ENCODE measurements around the gene RNF166.
A peak's percentile ranks its signal among the peaks of the same experiment; 100 is the strongest.

RNF166 gene

DNA sequence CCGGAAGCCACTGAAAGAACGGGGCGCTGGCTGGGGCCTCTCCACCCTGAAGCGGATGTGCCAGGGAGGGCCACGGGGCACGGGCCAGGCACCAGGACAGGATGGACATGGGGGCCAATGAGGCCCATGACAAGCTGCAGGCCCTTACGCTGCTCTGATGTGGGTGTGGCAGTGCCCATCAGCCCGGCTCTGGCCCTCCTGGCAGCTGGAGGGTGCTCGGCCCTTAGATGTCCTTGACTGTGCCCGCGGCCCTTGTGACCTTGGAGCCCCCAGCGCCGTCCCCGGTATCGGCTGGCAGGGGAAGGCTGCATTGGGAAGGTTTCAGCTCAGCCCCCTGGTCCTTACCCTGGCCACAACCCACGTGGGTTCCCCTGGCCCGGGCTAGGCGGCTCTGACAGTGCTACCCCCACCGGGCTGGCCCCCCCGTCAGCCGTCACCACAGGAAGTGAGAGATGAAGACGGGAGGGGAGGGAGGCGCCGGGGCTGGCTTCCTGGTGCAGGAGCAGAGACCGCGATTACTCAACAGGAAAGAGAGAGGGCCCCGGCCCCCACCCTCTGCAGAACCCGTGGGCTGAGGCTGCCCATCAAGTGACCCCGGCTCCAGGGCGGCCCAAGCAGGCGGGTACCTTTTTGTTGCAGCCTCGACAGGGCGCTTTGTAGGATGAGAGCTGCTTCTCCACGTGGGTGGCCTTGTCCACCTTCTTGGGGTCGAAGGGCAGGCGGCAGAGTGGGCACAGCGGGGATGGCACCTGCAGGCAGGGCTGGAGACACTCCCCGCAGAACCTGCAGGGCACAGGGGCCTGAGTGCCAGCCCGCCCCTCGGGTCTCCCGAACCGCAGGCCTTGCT lies 5.3 kb downstream of the RNF166 start:
- TF ChIP-seq, protein P1, sequence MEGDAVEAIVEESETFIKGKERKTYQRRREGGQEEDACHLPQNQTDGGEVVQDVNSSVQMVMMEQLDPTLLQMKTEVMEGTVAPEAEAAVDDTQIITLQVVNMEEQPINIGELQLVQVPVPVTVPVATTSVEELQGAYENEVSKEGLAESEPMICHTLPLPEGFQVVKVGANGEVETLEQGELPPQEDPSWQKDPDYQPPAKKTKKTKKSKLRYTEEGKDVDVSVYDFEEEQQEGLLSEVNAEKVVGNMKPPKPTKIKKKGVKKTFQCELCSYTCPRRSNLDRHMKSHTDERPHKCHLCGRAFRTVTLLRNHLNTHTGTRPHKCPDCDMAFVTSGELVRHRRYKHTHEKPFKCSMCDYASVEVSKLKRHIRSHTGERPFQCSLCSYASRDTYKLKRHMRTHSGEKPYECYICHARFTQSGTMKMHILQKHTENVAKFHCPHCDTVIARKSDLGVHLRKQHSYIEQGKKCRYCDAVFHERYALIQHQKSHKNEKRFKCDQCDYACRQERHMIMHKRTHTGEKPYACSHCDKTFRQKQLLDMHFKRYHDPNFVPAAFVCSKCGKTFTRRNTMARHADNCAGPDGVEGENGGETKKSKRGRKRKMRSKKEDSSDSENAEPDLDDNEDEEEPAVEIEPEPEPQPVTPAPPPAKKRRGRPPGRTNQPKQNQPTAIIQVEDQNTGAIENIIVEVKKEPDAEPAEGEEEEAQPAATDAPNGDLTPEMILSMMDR (IDR thresholded peaks at IDR 0.05): no peak

DNA sequence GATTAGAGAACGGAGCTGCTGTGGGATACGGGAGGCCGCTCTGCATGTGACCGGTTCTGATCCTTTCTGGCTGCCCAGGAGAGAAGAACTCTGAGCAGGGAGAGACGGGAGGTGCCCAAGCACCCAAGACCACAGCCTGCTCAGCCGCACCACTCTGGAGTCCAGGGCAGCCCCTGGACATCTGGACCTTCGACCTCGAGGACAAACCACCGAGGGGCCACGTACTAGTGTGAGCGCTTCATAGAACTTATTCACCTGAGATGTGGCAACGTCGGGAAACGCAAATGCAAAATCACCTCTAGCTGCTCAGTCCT lies 5.9 kb downstream of the RNF166 start:
- TF ChIP-seq, protein P1 (IDR thresholded peaks at IDR 0.05): no peak

DNA sequence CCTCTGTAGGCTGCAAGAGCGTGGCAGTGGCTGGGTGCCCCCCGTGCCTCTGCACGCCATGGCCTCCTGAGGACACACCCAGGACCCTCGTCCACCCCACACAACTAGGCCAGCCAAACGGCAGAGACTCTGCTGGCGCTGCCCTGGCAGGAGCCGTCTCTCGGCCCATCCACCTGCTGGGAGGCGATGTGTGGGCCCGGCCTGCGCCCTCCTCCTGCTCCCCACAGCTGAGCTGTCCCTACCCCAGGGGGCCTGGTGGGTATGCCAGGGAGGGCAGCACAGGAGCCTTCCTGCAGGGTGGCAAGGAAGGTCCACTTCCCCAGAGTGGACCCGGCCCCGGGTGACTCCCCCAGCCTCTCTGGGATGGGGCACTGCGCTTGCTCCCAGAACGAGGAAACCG lies 7.0 kb downstream of the RNF166 start:
- TF ChIP-seq, protein P1 (IDR thresholded peaks at IDR 0.05): no peak

DNA sequence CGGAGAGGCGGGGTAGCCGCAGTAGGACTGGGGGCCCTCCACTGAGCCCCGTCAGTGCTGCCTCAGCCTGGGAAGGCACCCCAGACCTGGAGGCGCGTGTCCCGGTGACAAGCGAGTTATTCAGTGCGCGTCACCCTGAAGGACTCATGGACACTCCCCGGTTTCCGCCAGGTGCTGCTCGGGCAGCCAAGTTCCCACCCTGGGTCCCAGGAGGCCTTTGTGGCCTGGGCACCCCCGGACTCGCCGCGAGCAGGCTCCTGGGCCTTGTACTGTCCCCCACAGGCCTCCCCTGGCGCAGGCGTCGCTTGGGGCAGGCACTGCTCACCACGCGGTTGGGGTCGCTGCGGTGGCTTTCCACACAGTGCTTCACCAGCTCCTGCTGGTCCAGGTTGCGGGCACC lies 7.6 kb downstream of the RNF166 start:
- TF ChIP-seq, protein P1 (IDR thresholded peaks at IDR 0.05): no peak

DNA sequence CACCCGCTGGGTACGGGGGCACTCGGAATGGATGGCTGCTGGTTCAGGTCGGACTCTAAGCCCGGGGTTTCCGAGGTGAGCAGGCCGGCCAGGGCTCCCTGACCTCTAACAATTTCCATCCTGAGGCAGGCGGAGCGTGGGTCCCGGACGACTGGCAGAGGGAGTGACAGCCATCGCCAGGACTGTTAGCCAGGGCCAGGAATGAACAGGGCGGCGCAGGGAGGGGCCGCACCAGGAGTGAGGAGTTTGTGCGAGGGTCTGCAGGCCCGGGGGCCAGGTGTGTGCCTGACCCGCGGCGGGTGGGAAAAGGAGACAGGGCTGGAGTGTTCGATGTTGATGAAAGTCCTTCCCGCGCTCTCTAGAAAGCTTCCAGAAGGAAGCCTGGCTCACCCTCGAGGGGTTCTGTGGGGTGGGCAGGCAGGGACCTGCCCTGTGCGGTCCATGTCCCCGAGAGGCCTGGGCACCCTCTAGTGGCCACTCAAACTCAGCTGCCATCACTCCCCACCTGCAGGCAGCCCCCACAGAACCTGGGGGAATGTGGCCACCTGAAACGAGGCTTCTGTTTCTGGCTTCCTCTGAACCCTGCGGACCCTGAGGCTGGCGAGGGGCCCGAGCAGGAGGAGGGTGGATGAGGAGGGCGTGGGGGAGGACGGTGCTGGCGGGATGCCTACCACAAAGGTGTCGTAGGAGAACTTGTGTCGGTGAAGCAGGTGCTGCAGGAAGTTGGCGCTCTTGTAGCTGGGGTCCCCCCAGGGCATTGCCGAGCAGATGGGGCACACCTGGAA lies 8.2 kb downstream of the RNF166 start:
- TF ChIP-seq, protein P1 (IDR thresholded peaks at IDR 0.05): peak; percentile 44

DNA sequence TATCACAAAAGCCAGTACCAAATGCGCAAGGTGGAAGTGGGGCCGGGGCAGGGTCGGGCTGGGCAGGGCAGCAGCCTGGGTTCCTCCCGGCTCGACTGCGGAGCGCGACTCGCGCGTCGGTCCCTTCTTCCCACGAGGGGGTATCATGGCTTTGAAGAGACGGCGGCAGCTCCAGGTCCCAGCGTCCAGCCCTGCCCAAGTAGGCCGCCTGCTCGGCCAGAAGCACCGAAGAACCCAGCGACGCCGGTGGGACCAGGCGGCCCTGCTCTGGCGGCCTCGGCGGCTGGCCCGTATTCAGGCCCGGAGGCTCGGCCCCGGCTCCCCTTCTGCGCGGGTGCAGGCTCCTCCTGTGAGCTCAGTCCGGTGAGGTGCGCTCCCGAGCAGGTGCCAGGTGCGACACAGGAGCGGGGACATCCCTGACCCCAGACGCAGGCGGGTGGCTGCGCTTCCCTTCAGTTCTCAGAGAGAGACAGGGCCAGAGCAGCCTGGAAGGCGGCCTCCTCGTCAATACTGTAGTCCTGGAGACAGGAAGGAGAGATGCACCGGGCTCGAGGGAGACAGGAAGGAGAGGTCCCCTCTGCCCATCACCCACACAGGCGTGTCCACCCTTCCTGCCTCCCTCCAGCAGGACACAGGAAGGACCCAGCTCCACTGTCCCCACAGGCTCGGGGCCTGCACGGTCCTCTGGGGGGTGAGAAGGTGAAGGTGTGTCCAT lies 8.9 kb downstream of the RNF166 start:
- TF ChIP-seq, protein P1 (IDR thresholded peaks at IDR 0.05): no peak

DNA sequence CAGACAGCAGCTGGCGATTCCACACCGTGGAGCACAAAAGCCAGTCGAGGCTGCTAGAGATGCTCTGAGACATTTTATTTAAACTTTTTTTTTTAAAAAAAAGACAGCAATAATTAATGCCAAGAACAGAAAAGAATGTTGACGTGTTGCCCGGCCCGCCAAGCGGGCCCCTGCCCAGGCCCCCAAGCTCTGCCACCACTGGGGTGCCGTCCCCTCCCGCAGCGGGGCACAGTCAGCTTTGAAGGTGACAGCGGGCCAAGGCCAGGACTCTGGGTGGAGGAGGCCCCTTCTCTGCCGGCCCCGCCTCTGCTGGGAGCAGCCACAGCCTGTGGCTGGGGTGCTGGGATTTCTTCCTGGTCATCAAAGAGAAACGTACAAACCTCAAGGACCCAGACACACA lies 9.8 kb downstream of the RNF166 start:
- TF ChIP-seq, protein P1 (IDR thresholded peaks at IDR 0.05): no peak
